Glutamatergic neuron (in vitro differentiated cells): ENCODE results near the gene NTN1. TPM values are rescaled to one million over a fixed set of nuclear protein-coding genes. Genes with fewer than 3 reads are reported as not detected.

Source experiments
- DNase-seq: peaks from one replicate; pipeline ENCODE4 v3.0.0; 2022
- H3K27ac Mint-ChIP-seq: one replicate; pipeline ENCODE4 v1.8.0; 2020; ENCODE audit warnings: mild to moderate bottlenecking, mixed read lengths, inconsistent platforms; ENCODE audit not compliant: unreplicated experiment
- H3K27me3 Mint-ChIP-seq: one replicate; pipeline ENCODE4 v1.8.0; 2020; ENCODE audit warnings: mild to moderate bottlenecking, moderate library complexity, mixed read lengths, inconsistent platforms; ENCODE audit not compliant: unreplicated experiment
- H3K36me3 Mint-ChIP-seq: one replicate; pipeline ENCODE4 v1.8.0; 2020; ENCODE audit warnings: mild to moderate bottlenecking, mixed read lengths, inconsistent platforms; ENCODE audit not compliant: unreplicated experiment
- H3K4me1 Mint-ChIP-seq: one replicate; pipeline ENCODE4 v1.8.0; 2020; ENCODE audit warnings: mild to moderate bottlenecking, low read depth, mixed read lengths, inconsistent platforms; ENCODE audit not compliant: unreplicated experiment
- H3K4me3 Mint-ChIP-seq: one replicate; pipeline ENCODE4 v1.8.0; 2020; ENCODE audit warnings: mild to moderate bottlenecking, mixed read lengths, inconsistent platforms; ENCODE audit not compliant: unreplicated experiment
- H3K9me3 Mint-ChIP-seq: one replicate; pipeline ENCODE4 v1.8.0; 2020; ENCODE audit warnings: mild to moderate bottlenecking, moderate library complexity, mixed read lengths, inconsistent platforms; ENCODE audit not compliant: unreplicated experiment
- total RNA-seq: library from RNA; stranded (reverse); fragmentation: NEBNext Ultra II Directional; extraction: Animal tissue kit (Norgen Biotek cat#: 25700); gene quantifications from one replicate; pipeline ENCODE4 v1.2.1, GENCODE V29; 2021; ENCODE audit not compliant: unreplicated experiment
- TF ChIP-seq, protein P1 (sequence below): fragments of 200-600 bp; sonication (generic); IDR thresholded peaks from one replicate; pipeline ENCODE4 v1.5.0; 2021; ENCODE audit not compliant: partially characterized antibody, unreplicated experiment

The NTN1 gene
- total RNA-seq, 1 donor from 2014 or later = 0.76 TPM

GRCh38 chr17:8995711-8996110 is 25.6 kb upstream of the NTN1 start:
- Mint-ChIP-seq H3K27me3 (no peaks in the 10 kb centered on the region), H3K36me3 (no peaks in the 10 kb centered on the region), H3K9me3 (no peaks in the 10 kb centered on the region), H3K4me3 (no peak overlapping the region), H3K4me1 (peaks cover 8% of the 10 kb centered on the region), H3K27ac (no peak overlapping the region)
- DNase-seq = no peak
- TF ChIP-seq, protein P1, sequence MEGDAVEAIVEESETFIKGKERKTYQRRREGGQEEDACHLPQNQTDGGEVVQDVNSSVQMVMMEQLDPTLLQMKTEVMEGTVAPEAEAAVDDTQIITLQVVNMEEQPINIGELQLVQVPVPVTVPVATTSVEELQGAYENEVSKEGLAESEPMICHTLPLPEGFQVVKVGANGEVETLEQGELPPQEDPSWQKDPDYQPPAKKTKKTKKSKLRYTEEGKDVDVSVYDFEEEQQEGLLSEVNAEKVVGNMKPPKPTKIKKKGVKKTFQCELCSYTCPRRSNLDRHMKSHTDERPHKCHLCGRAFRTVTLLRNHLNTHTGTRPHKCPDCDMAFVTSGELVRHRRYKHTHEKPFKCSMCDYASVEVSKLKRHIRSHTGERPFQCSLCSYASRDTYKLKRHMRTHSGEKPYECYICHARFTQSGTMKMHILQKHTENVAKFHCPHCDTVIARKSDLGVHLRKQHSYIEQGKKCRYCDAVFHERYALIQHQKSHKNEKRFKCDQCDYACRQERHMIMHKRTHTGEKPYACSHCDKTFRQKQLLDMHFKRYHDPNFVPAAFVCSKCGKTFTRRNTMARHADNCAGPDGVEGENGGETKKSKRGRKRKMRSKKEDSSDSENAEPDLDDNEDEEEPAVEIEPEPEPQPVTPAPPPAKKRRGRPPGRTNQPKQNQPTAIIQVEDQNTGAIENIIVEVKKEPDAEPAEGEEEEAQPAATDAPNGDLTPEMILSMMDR = no peak

GRCh38 chr17:8997994-8998628 is 23.2 kb upstream of the NTN1 start:
- peak; percentile 80 for DNase-seq
- Mint-ChIP-seq H3K27me3 (peaks cover 8% of the 10 kb centered on the region), H3K4me3 (no peak overlapping the region), H3K9me3 (no peaks in the 10 kb centered on the region), H3K4me1 (peaks cover 8% of the 10 kb centered on the region), H3K36me3 (no peaks in the 10 kb centered on the region), H3K27ac (no peak overlapping the region)
- TF ChIP-seq, protein P1 = peak; percentile 91

- H3K27me3 Mint-ChIP-seq = peaks cover 19% of the 10 kb centered on the region
- H3K9me3 Mint-ChIP-seq = no peaks in the 10 kb centered on the region
- no peaks in the 10 kb centered on the region for H3K36me3 Mint-ChIP-seq
- TF ChIP-seq, protein P1 = no peak
- no peak for DNase-seq
- H3K27ac Mint-ChIP-seq = no peak overlapping the region
- H3K4me3 Mint-ChIP-seq = no peak overlapping the region
- H3K4me1 Mint-ChIP-seq = no peaks in the 10 kb centered on the region
Observed at GRCh38 chr17:9001559-9001958, 19.8 kb upstream of the NTN1 start.

DNA sequence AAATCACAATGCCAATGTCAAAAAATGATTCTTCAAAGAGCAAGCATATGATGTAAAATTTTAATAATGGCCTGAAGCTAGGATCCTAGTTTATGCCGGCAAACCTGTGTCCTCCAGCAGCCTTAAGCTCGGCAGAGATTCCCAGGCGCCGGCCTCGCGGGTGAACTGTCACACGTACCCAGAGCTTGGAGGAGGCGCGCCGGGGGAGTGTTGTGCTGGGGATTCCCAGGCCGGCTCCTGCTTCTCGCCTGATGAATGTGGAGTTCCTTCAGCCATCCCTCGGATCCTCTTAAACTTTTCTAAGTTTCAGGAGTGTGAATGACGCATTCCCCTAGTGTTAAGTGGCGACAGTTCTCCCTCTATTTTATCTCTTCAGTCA is 19.1 kb upstream of the NTN1 start:
- peak; percentile 31 for DNase-seq
- Mint-ChIP-seq H3K27ac (peak overlapping the region; percentile 31), H3K4me1 (no peaks in the 10 kb centered on the region)

DNA sequence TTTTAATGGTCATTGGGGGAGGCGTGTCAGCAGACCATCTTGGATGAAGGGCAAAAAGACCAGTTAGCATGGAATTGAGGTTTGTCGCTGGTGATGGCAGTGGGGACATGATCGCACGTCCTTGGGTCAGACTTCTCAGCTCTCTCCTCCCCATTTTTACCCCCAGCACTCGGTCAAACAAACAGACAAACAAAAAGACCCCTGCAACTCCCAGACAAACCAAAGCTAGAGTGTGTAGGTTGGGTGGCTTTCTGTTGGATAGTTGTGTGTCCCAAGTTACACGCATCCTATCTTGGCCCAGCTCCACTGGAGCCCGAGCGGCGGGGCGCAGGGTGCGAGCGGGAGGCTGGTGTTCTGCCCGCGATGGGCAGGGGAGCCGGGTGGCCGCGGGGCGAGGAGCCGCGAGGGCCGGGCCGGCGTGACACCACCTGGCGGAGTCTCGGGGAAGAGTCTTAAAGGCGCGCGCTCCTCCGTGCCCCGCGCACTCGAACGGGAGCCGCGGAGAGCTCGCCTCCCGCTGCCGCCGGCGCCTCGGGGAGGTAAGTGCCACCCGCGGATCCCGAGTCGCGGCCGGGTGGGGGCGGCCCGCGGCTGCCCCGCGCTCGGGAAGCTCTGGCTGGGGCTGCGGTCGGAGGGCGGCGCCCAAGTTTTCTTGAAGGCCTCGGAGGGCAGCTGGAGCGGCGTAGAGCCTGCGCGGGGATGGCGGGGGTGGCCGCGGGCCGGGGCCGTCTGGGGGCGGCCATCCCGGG is 18.5 kb upstream of the NTN1 start:
- TF ChIP-seq, protein P1 = peak; percentile 36
- Mint-ChIP-seq H3K9me3 (peaks cover 4% of the 10 kb centered on the region), H3K4me1 (no peaks in the 10 kb centered on the region), H3K36me3 (no peaks in the 10 kb centered on the region), H3K27me3 (peaks cover 22% of the 10 kb centered on the region), H3K27ac (peak overlapping the region; percentile 31), H3K4me3 (peak overlapping the region; percentile 70)
- peak; percentile 74 for DNase-seq

More for the DNA sequence above, 19.1 kb upstream of the NTN1 start:
- TF ChIP-seq, protein P1 = no peak
- H3K4me3 Mint-ChIP-seq = peak overlapping the region; percentile 70
- H3K27me3 Mint-ChIP-seq = peaks cover 21% of the 10 kb centered on the region
- no peaks in the 10 kb centered on the region for H3K36me3 Mint-ChIP-seq
- H3K9me3 Mint-ChIP-seq = peaks cover 4% of the 10 kb centered on the region
